ENCODE data around the gene THSD7A.

Gene THSD7A

DNA sequence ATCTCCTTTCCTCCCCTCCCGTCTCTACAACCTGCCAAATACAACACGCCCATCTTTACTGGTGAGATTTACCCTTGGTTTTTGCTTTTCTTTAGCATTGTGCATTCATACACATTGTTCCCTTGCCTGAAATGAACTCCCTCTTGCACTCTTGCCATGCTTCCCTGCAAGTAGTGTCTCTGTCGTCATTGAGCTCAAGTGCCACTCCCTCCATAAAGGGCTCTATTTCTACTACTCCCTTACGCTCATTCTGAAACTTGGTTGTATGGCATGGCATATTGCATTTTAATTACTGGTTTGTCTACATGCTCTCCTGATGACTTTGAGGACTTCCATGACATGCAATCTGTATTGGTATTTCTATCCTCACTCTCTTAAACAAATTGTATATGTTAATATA is 242.7 kb downstream of the THSD7A start:
- TF ChIP-seq, protein P1, sequence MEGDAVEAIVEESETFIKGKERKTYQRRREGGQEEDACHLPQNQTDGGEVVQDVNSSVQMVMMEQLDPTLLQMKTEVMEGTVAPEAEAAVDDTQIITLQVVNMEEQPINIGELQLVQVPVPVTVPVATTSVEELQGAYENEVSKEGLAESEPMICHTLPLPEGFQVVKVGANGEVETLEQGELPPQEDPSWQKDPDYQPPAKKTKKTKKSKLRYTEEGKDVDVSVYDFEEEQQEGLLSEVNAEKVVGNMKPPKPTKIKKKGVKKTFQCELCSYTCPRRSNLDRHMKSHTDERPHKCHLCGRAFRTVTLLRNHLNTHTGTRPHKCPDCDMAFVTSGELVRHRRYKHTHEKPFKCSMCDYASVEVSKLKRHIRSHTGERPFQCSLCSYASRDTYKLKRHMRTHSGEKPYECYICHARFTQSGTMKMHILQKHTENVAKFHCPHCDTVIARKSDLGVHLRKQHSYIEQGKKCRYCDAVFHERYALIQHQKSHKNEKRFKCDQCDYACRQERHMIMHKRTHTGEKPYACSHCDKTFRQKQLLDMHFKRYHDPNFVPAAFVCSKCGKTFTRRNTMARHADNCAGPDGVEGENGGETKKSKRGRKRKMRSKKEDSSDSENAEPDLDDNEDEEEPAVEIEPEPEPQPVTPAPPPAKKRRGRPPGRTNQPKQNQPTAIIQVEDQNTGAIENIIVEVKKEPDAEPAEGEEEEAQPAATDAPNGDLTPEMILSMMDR (IDR thresholded peaks at IDR 0.05; ENCODE audit: low read depth, low read length), result no peak
- no peak for TF ChIP-seq EZH2phosphoT487 (IDR thresholded peaks at IDR 0.05; ENCODE audit: low read depth)
- H3K9me3 ChIP-seq (ENCODE audit: insufficient read depth, low read length), result no peaks in the 10 kb centered on the region
- no peak overlapping the region for H3K27ac ChIP-seq (ENCODE audit: low read length)
- no peak overlapping the region for H3K9ac ChIP-seq (ENCODE audit: low read length)
- no peaks in the 10 kb centered on the region for H3K4me1 ChIP-seq (ENCODE audit: low read length)
- H3K79me2 ChIP-seq (ENCODE audit: low read length), result no peaks in the 10 kb centered on the region
- no peak overlapping the region for H3K4me2 ChIP-seq (ENCODE audit: low read length)
- no peaks in the 10 kb centered on the region for H4K20me1 ChIP-seq (ENCODE audit: insufficient read depth, low read length)
- no peaks in the 10 kb centered on the region for H3K36me3 ChIP-seq (replicated peaks; ENCODE audit: low read depth, low read length)
- no peak overlapping the region for H3K4me3 ChIP-seq (ENCODE audit: low read length)
- no peak overlapping the region for H2AFZ ChIP-seq (ENCODE audit: low read depth, low read length)
- H3K27me3 ChIP-seq (ENCODE audit: low read depth, low read length), result no peaks in the 10 kb centered on the region

DNA sequence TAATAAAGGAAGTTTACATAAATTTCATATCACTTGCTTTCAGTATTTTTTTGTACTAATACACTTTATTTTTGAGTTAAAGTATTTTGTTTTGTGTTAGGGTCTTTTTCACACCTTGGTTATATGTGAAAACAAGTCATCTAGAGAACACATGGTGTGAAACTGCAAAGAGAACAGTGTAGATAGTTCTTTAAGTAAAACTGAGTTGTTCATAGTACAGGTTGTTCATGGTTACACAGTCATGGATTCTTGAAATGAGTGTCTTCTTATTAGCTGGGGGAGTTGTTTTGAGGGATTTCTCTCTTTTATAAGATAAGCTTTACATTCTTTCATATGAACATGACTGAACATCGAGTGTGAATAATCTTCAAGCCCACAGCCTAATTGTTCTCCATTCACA is 244.2 kb downstream of the THSD7A start:
- no peak for TF ChIP-seq EZH2phosphoT487 (IDR thresholded peaks at IDR 0.05; ENCODE audit: low read depth)
- TF ChIP-seq, protein P1 (IDR thresholded peaks at IDR 0.05; ENCODE audit: low read depth, low read length), result no peak
- no peaks in the 10 kb centered on the region for H3K4me1 ChIP-seq (ENCODE audit: low read length)
- H2AFZ ChIP-seq (ENCODE audit: low read depth, low read length), result no peak overlapping the region
- H3K36me3 ChIP-seq (replicated peaks; ENCODE audit: low read depth, low read length), result no peaks in the 10 kb centered on the region
- H3K79me2 ChIP-seq (ENCODE audit: low read length), result no peaks in the 10 kb centered on the region
- no peak overlapping the region for H3K4me3 ChIP-seq (ENCODE audit: low read length)
- H3K27me3 ChIP-seq (ENCODE audit: low read depth, low read length), result no peaks in the 10 kb centered on the region
- H4K20me1 ChIP-seq (ENCODE audit: insufficient read depth, low read length), result no peaks in the 10 kb centered on the region
- H3K9me3 ChIP-seq (ENCODE audit: insufficient read depth, low read length), result no peaks in the 10 kb centered on the region
- H3K9ac ChIP-seq (ENCODE audit: low read length), result no peak overlapping the region
- H3K4me2 ChIP-seq (ENCODE audit: low read length), result no peak overlapping the region
- no peak overlapping the region for H3K27ac ChIP-seq (ENCODE audit: low read length)

DNA sequence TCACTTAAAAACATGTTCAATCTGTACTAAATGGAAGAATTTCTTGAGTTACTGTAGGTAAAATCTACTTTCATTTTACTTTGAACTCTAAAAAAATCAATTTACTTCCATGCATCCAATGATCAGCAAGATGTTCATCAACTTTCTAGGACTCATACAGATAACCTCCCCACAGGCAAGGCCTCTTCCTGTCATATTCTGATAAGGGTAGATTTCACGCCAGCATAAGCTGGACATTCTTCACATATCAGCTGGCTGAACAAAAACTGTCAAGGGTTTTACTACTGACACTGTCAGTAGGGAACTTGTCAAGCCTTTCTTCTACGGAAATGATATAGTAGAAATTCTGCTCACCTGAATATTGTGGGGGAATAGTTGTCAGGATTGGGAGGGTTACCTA is 244.9 kb downstream of the THSD7A start:
- Histone ChIP-seq H2AFZ (ENCODE audit: low read depth, low read length) (no peak overlapping the region), H4K20me1 (ENCODE audit: insufficient read depth, low read length) (no peaks in the 10 kb centered on the region)
- TF ChIP-seq EZH2phosphoT487 (IDR thresholded peaks at IDR 0.05; ENCODE audit: low read depth), result no peak
- TF ChIP-seq, protein P1 (IDR thresholded peaks at IDR 0.05; ENCODE audit: low read depth, low read length), result no peak

DNA sequence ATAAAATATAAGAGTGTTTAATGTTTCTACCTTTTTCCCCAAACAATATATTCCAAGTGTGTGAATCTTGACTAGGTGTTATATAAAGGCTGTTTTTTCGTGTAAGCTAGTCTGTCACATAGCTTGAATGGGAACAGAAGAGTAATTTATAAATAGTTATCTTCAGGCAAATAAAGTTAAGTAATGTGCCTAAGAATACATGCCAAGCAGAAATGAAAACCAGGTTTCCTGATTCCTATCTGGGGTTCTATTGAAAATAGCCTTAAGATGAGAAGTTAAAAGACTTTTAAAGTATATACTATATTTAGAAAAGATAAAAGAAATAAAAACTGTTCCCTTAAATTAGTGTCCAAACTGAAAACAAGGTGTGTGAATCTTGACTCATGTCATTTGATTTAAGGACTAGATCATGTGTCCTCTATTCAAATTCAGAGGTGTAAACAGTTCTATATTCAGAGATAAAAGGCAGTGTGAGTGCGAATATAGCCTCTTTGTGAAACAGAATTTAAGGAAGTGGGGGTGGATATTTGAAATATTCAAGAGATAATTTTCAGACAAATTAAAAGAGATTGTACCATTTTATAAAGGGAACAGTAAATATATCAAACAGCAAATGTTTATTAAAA is 247.5 kb downstream of the THSD7A start:
- Histone ChIP-seq H3K4me2 (ENCODE audit: low read length) (no peak overlapping the region), H3K36me3 (replicated peaks; ENCODE audit: low read depth, low read length) (no peaks in the 10 kb centered on the region), H3K4me1 (ENCODE audit: low read length) (no peaks in the 10 kb centered on the region), H3K27me3 (ENCODE audit: low read depth, low read length) (no peaks in the 10 kb centered on the region), H3K79me2 (ENCODE audit: low read length) (no peaks in the 10 kb centered on the region), H2AFZ (ENCODE audit: low read depth, low read length) (no peak overlapping the region), H3K9ac (ENCODE audit: low read length) (no peak overlapping the region), H3K27ac (ENCODE audit: low read length) (no peak overlapping the region), H3K9me3 (ENCODE audit: insufficient read depth, low read length) (no peaks in the 10 kb centered on the region), H3K4me3 (ENCODE audit: low read length) (no peak overlapping the region), H4K20me1 (ENCODE audit: insufficient read depth, low read length) (no peaks in the 10 kb centered on the region)
- no peak for TF ChIP-seq EZH2phosphoT487 (IDR thresholded peaks at IDR 0.05; ENCODE audit: low read depth)
- TF ChIP-seq, protein P1 (IDR thresholded peaks at IDR 0.05; ENCODE audit: low read depth, low read length), result no peak

More for the DNA sequence above, 244.9 kb downstream of the THSD7A start:
- H3K4me1 ChIP-seq (ENCODE audit: low read length), result no peaks in the 10 kb centered on the region
- no peak overlapping the region for H3K9ac ChIP-seq (ENCODE audit: low read length)
- H3K9me3 ChIP-seq (ENCODE audit: insufficient read depth, low read length), result no peaks in the 10 kb centered on the region
- H3K36me3 ChIP-seq (replicated peaks; ENCODE audit: low read depth, low read length), result no peaks in the 10 kb centered on the region
- H3K79me2 ChIP-seq (ENCODE audit: low read length), result no peaks in the 10 kb centered on the region
- no peak overlapping the region for H3K4me2 ChIP-seq (ENCODE audit: low read length)
- H3K27ac ChIP-seq (ENCODE audit: low read length), result no peak overlapping the region
- no peaks in the 10 kb centered on the region for H3K27me3 ChIP-seq (ENCODE audit: low read depth, low read length)
- H3K4me3 ChIP-seq (ENCODE audit: low read length), result no peak overlapping the region
